Skeletal muscle cell (primary cell): ENCODE data around the gene UTP25.
"Not testable (repeated sequence)": the region's sequence is repeated elsewhere in the genome, so short reads cannot be mapped to it uniquely, and the experiment has no call there.

Experiments used
- DNase-seq: peaks from one replicate; pipeline ENCODE4 v3.0.0-alpha.2; 2010; ENCODE audit warnings: low read depth
- H3K4me3 ChIP-seq: 2 replicates; pipeline ENCODE4 v1.5.1; 2011; ENCODE audit warnings: low read depth, mild to moderate bottlenecking, control low read depth, low read length, moderate library complexity

UTP25 gene

GRCh38 chr1:209885403-209886218, 57.8 kb downstream of the UTP25 start:
- no peak for DNase-seq
- H3K4me3 ChIP-seq = no peak overlapping the region

GRCh38 chr1:209886219-209886536, 58.4 kb downstream of the UTP25 start:
- no peak for DNase-seq
- H3K4me3 ChIP-seq = no peak overlapping the region

GRCh38 chr1:209888291-209889076, 60.7 kb downstream of the UTP25 start:
- not testable (repeated sequence) for H3K4me3 ChIP-seq, DNase-seq

DNA sequence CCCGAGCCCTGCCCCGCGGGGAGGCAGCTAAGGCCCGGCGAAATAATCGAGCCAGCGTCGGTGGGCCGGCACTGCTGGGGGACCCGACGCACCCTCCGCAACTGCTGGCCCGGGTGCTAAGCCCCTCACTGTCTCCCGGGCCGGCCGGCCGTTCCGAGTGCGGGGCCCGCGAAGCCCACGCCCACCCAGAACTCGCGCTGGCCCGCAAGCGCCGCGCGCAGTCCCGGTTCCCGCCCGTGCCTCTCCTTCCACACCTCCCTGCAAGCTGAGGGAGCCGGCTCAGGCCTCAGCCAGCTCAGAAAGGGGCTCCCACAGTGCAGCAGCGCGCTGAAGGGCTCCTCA, 61.3 kb downstream of the UTP25 start:
- no peak overlapping the region for H3K4me3 ChIP-seq
- DNase-seq = no peak

- DNase-seq = no peak
- H3K4me3 ChIP-seq = no peak overlapping the region
Measured at GRCh38 chr1:209890641-209891330, 63.0 kb downstream of the UTP25 start.

GRCh38 chr1:209893751-209894150, 66.0 kb downstream of the UTP25 start:
- H3K4me3 ChIP-seq = no peak overlapping the region
- no peak for DNase-seq

DNA sequence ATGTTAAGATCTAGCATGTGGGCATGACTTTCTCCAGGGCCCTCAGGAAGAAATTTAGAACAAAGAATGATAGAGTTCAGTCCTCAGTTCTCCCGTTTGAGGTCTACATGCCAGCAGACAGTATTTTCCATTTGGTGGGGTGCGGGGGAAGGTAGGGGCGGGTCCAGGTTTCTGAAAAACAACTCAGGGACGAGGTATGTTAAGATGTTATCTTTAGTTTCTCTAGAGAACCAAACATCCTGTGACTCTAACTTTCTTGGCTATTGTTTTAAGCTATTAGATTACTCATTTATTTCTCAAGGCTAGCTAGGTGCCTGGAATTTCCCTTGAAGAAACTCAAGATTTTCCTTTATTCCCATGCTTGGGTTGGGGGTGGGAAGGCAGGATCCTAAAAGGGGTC, 67.9 kb downstream of the UTP25 start:
- no peak overlapping the region for H3K4me3 ChIP-seq

GRCh38 chr1:209896346-209896745, 68.6 kb downstream of the UTP25 start:
- no peak for DNase-seq
- no peak overlapping the region for H3K4me3 ChIP-seq

More for the DNA sequence above, 67.9 kb downstream of the UTP25 start:
- no peak for DNase-seq

DNA sequence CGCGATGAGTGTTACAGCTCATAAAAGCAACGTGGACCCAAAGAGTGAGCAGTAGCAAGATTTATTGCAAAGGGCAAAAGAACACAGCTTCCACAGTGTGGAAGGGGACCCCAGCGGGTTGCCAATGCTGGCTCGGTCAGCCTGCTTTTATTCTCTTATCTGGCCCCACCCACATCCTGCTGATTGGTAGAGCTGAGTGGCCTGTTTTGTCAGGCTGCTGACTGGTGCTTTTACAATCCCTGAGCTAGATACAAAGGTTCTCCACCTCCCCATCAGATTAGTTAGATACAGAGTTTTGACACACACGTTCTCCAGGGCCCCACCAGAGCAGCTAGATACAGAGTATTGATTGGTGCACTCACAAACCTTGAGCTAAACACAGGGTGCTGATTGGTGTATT, 70.5 kb downstream of the UTP25 start:
- DNase-seq, H3K4me3 ChIP-seq: not testable (repeated sequence)

GRCh38 chr1:209898851-209899250, 71.1 kb downstream of the UTP25 start:
- not testable (repeated sequence) for DNase-seq, H3K4me3 ChIP-seq

DNA sequence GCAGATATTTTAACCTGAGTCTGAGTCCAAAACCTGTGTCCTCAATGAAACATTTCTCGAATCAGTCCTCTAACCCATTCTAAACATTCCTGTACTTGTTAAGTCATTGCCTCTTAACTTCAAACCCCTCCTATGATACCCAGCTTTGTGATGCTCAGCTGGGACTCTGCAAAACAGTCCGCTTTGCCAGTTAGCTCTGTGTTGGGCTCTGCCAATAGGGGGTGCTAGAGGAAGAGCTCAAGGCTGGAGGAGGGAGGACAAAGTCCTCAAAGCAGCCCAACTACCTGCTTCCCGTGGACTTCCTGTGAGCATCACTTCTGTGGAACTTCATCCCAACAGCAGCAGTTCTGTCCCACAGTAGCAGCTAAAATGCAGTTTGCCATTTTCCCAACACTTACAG, 72.2 kb downstream of the UTP25 start:
- DNase-seq = no peak
- no peak overlapping the region for H3K4me3 ChIP-seq

- no peak for DNase-seq
- no peak overlapping the region for H3K4me3 ChIP-seq
Measured at GRCh38 chr1:209900734-209901133, 73.0 kb downstream of the UTP25 start.

DNA sequence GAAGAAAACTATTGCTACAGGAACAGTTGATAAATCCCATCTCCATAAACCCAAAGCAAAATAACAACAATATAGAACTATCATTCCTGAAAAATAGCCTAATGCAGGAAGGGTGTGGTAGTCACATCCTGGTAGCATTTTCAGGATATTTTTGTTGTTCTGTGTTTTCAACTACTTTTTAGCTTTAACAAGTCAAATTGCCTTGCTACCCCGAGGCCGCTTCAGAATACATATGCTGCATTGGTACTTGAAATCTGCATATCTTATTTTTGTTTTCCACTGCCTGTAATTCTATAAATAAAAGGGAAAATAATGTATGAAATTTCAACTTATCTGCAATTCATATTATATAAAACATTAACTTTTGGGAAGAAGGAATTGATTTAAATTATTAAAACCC, 73.4 kb downstream of the UTP25 start:
- no peak overlapping the region for H3K4me3 ChIP-seq
- DNase-seq = no peak

DNA sequence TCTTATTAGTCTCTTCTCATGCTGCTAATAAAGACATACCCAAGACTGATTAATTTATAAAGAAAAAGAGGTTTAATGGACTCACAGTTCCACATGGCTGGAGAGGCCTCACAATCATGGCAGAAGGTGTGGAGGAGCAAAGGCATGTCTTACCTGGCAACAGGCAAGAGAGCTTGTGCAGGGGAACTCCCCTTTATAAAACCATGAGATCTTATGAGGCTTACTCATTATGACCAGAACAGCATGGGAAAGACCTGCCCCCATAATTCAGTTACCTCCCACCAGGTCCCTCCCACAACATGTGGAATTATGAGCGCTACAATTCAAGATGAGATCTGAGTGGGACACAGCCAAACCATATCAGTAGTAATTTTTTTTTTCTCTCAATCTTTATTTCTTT, 77.0 kb downstream of the UTP25 start:
- DNase-seq, H3K4me3 ChIP-seq: not testable (repeated sequence)
